Stimulated activated CD8-positive, alpha-beta memory T cell treated with anti-CD3 and anti-CD28 coated beads, Interleukin-12 subunit alpha, Interleukin-12 subunit beta, amount 100 ng/mL, for 24 hours (primary cell): ENCODE data around the gene CCDC32.

Experiments
- DNase-seq: peaks from one replicate; pipeline ENCODE4 v3.0.0-alpha.2; 2020; ENCODE audit errors: extremely low read depth

The CCDC32 gene

DNA sequence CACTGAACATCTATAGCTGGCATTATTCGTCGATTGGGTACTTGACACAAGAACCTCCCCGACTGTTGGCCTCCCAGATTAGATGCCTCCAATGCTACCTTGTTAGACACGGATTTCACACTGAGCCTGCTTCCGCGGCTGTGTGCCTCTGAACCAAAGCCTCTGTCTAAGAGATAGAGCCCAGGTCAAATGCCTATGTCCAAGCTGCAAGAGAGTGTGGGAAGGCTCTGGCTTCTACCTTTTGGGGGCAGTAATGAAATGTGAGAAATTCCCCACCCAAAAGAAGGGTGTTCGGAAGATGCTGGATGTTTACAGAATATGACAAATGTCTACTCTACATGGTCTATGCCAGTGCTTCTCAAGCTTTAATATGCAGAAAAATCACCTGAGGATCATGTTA is 2.3 kb upstream of the CCDC32 start:
- DNase-seq, result no peak

DNA sequence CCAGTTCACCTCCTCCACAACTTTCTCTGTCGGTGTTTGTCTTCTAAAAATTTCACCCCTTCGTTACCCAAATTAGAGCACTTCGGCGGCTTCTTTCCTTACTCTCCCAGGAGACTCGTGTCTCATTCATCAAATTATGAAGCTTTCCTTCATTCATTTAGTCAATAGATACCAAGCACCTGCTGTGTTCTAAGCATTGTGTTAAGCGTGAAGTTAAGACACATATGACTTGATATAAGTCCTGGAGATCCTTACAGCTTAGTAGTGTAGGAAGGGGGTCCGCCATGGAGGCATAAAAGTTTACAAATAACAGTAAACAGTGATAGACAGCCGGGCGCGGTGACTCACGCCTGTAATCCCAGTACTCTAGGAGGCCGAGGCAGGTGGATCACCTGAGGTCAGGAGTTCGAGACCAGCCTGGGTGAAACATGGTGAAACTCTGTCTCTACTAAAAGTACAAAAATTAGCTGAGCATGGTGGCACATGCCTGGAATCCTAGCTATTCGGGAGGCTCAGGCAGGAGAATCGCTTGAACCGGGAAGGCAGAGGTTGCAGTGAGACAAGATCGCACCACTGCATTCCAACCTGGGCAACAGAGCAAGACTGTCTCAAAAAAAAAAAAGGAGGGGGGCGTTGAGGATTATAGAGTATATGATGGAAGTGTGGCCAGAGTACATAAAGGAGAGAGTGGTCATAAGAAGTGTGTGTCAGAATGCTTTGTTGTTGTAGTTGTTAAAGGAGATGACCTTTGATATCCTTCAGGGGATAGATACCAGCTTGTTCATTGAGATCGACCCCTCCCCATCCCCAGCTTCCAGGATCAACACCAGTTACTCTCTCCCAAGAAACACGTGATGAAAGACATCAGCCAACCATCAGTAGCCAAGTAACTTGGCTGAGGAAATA is 744 bp upstream of the CCDC32 start:
- DNase-seq, result no peak

DNA sequence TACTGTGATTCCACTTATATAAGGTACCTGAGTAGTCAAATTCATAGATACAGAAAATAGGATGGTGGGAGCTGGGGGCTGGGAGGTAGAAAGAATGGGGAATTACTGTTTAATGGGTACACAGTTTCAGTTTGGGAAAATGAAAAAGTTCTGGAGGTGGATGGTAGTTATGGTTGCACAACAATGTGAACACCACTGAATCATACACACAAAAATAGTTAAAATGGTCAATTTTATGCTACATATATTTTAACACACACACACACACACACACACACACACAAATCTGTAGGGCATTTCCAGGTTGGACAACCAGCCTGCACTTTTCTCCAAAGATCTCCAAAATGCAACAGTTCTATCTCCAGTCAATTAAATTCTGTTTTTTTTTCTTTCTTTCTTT is 1.4 kb downstream of the CCDC32 start:
- no peak for DNase-seq

DNA sequence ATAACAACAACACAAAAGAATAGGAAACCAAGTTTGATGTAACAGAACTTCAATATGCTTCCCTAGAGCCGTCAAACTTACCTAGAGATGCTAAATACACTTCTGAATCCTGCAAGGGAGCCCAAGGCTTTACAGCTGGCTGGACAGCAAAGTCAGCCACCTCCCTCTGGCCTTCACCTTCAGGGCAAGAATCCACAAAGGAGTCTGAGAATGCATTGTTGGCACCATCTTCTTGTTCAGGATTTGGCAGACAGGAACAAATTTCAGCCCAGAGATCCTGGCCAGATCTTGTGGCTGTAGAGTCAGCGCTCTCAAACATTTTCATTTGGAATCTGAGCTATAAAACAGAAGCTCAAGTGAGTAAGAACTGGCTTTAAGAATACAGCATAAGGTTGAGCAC is 2.2 kb downstream of the CCDC32 start:
- DNase-seq, result no peak

DNA sequence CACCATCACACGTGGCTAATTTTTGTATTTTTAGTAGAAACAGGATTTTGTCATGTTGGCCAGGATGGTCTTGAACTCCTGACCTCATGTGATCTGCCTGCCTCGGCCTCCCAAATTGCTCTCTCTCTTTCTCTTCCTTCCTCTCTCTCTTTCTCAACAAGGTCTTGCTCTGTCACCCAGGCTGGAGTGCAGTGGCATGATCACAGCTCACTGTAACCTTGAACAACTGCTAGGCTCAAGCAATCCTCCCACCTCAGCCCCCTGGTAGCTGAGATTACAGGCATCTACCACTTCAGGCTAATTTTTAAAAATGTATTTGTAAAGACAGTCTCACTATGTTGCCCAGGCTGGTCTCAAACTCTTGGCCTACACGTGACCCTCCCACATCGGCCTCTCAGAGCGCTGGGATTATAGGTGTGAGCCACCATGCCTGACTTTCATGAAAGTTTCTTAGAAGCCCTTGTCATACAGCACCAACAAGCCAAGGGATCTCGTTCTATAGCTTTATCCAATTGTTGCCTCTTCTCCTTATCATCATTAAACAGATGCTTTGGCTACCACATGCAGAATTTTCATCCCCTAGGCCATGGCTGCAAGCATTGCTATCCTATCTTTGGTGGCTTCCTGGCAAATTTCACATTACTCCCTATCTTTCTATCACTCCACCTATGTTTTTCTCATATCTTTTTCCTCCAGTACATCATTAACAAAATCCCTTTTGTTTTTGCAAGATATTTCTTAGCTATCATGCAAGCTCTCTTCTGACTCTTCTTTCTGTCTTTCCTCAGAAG is 5.7 kb downstream of the CCDC32 start:
- no peak for DNase-seq

DNA sequence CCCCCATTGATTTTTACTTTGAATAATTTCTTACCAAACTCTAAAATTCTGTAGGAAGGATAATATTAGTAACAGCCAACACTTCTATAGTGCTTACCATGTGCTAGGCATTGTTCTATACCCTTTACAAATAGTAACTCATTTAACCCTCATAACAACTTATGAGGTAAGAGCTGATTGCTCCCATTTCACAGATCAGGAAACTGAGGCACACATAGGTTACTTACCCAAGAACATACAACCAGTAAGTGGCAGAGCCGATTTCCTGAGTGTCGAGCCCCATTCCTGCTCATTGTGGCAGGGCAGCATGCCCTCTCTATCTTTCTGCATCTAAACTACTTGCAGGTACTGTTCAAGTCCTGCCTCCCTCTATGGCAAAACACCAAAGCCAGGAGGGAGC is 9.0 kb downstream of the CCDC32 start:
- DNase-seq, result no peak

DNA sequence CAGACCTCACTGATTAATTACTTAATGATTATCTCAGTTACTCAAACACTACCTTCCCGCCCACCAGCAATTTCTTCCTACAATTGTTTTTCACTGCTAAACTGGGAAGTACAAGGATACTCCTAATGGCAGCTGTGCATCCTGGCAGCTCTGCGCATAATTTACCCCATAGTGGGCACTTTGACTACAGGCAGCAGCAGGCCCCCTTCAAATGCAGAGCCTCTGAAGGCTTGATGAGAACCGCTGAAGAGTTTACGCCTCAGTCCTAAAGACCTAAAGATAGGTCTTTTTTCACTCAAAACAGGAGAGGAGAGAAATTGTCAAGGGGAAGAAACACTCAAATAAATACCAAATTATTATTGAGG is 10.7 kb downstream of the CCDC32 start:
- DNase-seq, result no peak

DNA sequence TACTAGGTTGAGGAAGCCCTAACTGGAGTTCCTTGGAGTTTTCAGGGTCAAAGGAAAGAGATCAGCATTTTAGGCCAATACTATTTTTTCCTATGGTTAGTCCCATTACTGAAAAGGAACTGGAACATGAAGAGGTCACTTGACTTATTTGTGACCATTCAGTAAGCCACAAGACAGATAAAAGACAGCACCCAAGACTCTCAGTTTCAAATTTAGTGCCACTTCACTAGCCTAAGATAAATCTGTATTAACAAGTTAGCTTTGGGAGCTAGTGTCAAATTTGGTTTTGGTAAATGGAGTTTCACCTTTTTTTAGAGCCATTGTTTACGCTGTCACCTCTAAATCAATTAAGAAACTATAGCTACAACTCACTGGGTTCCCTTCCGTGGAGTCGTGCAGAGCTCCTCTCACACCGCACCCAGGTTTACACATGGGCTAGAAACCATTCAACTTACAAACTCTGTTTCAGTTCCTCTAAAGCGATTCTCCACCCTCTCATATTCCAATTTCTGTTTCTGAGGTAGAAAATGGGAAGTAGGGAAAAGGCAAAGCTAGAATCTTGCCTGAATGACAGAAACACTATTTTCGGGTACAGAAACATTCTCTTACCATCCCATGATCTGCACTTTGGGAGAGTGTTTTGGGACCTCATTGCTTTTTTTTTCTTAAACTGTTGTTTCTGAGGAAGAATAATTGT is 14.4 kb downstream of the CCDC32 start:
- no peak for DNase-seq

DNA sequence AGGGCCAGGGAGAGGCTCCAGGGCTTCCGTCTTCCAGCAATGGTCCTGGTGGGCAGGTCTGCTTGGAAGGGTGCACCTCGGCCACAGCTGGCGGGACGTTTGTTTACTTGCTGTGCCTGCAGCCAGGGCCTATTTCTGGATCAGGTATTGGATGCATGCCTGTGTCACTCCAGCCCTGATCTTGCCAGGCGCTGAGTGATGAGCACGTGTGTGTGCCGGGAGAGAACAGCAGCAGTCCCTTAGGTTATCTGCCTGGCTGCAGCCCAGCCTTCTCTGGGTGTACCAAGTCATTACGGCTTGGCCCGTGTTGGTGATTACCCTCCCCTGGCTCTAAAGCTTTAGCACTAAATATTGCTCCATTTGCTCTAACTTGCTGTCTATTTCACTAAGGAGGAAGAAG is 14.9 kb downstream of the CCDC32 start:
- no peak for DNase-seq

DNA sequence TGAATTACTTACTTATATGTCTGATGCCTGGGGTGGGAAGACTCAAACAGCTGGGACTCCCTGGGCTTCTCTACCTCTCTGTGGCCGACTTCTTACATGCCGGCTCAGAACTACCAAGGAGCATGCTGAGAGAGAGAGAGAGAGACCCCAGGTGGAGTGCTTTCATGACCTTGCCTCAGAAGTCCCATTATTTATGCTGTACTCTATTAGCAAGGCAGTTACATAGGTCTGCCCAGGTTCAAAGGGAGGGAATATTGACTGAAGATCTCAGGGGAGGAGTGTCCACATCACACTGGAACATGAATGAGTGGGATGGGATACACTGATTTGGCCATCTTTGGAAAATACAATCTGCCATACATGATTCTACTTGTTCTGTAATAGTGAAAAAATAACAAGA is 16.2 kb downstream of the CCDC32 start:
- DNase-seq, result no peak

DNA sequence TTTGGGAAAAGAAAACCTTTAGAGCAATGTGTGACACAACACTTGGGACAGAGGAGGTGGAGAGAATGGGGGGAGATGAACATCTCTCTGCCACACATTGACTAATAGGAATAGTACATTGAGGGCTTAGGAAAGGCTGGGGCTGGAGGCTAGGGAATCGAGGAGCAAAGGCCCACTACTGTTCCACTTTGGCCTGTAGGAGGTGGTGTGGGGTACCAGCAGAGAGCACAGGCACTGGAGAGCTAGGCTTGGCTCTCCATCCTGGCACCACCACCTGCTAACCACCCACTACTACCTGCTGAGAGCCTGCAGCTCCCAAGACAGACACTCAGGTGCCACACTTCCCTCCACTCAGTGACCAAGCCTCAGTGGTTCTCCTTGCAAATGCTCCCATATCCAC is 19.4 kb downstream of the CCDC32 start:
- DNase-seq, result no peak

DNA sequence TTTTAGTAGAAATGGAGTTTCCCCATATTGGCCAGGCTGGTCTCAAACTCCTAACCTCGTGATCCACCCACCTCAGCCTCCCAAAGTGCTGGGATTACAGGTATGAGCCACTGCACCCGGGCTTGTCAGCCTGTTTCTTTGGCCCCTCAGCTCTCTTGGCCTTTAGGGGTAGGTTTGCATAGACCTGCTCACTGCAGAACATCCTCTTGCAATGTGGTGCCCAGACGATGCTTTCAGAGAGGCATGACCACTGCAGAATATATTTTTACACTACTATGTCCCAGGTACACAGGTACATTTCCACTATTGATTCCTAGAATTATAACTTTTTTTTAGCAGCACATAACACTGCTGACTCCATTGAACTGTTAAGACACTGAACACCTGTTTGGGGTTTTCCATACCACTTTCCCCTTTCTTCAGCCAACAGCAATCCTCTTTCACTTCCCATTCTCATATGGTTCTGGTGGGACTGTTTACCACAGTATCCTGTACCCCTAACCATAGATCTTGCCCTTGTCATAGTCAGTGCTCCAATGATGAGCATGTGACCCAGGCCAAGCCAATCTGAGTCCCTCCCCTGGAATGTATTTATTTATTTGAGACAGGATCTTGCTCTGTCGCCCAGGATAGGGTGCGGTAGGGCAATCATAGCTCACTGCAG is 21.1 kb downstream of the CCDC32 start:
- no peak for DNase-seq

DNA sequence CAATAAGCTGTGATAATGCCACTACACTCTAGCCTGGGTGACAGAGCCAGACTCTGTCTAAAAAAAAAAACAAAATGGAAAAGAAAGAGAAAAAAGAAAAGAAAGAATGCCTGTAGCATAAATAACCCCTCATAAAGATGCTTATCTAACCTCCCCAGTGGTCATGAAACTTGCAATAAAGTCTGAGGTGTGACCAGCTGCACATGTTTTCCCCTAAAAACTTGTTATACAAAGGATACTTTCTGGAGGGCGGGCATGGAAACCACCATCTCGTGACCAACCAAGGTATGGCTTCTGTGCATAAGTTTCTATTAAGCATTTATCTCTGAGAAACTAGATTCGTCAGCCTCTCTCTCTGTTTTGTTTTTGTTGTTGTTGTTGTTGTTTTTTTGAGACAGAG is 21.8 kb downstream of the CCDC32 start:
- no peak for DNase-seq

DNA sequence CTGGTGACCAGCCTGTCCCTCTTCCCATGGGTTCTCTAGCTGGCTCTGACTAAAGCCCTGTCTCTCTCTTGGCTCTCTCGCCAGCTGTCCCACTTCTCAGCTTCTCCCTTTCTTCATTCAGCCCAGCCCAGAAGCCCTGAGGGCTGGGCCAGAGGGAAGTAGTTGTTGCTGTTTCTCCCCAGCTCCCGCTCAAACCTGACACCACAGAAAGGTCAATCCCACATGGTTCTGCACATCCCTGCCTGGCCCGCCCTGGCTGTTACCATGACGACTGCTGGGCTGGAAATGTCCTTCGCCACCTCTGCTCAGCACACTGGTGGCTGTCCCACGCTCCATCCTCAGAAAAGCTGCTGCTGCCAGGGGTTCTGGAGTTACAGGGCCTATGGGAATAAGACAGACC is 25.9 kb downstream of the CCDC32 start:
- DNase-seq, result no peak

DNA sequence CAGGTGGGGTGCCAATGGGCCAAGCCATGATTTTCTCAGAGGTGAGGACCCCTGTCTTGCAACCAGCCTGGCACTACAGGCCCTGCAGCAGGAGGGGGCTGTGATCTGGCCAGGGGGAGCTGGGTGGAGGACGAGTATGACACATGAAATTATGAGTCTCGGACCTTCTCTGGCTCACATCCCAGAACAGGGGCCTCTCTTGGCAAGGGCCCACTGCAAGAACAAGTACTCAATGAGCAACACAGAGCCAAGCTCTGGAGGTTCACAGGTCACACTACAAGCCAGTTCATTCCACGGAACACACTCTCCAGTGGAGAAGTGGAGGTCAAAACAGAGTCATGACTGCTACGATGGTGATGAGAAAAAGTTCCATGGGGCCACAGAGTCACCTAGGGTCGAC is 28.3 kb downstream of the CCDC32 start:
- no peak for DNase-seq

DNA sequence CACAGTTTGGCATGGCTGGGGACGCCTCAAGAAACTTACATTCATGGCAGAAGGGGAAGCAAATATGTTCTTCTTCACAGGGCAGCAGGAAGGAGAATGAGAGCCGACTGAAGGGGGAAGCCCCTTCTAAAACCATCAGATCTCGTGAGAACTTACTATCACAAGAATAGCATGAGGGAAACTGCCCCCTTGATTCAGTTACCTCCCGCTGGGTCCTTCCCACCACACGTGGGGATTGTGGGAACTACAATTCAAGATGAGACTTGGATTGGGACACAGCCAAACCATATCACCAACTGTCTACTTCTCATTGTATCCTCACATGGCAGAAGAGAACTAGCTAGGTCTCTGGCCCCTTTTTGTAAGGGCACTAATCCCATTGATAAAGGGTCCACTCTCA is 30.5 kb downstream of the CCDC32 start:
- DNase-seq, result no peak

DNA sequence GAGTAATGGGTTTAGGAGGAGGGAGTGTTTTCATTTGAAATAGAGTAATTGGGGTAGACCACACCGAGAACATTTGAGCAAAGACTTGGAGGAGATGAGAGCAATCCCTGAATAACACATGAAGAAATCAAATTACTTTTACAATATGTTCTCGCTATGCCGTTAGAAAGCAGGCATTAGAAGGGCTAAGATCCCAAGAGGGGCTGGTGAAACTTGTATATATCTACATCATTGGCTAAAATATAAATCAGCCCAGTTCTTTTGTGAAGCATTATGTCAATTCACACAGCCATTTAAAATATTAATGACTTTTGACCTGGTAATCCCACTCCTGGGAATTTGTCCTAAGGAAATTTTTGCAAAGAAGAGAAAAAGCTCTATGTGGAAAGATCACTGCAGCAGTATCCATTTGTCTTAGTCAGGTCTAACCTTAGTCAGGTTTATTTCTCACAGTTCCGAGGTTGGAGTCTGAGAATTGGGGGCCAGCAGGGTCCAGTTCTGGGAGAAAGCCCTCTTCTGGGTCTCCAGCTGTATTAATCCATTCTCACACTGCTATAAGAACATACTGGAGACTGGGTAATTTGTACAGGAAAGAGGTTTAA is 31.0 kb downstream of the CCDC32 start:
- no peak for DNase-seq

DNA sequence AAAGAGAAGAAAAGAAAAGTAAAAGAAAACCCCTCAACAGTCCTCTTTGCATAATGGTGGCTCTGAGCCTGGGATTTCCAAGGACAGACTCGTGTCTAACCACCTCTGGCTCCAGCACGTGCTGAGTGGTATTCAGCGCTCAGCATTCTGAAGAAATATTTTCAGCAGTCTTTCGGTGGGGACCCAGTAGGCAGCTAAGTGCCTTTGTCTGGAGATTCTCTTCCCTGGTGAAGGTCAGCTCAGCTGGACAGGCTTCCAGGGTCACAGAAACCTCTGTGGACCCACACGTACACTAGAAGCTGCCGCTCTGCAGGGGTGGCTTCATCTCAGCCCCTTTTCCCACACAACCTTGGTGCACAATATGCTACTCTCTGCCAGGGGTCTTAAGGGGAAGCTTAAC is 36.0 kb downstream of the CCDC32 start:
- no peak for DNase-seq

DNA sequence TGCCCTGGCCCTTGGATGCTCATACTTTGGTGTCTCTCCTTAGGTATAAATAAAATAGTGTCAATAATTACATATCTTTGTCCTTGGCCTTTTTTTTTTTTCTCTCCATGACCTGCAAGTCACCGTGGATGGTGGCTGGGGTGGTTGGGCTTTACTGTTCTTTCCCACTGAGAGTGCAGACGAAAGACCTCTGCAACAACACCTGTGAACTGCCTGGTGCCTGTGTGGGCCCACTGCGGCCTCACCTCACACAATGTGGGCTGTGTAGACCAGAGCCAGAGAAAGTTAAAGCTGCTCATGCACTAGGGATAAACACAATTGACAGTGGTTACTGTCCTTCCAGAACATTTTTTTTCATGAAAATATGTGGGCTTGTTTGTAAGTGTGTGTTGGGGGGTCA is 39.0 kb downstream of the CCDC32 start:
- no peak for DNase-seq

DNA sequence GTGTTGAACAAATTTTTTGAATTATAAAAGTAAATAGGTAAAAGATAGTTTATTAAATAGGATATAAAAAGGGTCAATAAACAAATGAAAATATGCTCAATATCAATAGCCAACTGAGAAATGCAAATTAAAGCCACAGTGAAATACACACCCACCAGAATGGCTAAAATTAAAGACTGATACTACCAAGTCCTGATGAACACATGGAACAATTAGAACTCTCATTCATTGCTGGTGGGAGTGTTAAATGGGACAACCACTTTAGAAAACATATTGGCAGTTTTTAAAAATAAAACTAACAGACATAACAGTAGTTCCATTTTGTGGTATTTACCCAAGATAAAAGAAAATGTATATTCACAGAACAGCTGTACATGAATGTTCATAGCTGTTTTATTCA is 41.2 kb downstream of the CCDC32 start:
- DNase-seq, result no peak

DNA sequence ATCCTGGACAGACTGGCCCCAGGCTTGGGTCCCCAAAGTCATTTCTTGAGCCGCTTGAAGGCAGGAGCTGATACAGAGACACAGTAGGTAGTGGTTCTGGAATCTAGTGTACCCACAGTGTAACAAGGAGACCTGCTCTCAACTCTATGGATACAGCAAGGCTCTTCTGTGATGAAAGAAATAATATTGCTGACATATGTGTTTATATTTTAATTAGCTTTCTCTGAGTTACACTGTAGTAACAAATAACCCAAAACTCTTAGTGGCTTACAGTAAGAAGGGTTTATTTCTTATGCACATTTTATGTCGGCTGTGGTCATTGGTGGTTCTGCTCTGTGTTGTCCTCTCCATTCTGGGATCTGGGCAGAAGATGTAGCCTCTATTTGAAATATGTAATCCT is 48.5 kb downstream of the CCDC32 start:
- DNase-seq, result no peak

DNA sequence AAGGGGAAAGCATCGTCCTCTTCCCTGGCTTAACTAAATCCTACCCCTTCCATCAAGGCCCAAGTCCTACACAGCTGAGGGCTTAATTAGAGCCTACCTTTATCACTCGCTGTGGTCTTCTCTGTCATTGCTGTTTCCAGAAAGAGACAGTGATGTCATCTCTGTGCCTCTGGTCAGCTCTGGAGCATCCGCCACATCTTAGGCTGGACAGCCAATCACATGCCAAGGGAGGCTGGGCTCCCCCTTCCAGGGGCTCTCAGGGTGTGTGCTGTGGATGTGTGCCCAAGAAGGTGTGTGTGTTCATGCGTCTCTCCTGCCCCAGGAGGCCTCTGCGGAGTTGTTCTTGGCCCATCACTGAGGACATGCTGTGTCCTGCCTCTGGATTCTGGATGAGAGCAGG is 51.2 kb downstream of the CCDC32 start:
- DNase-seq, result no peak
